GM19324 (cell line): ENCODE results near the gene ZC3H14.

Source experiments
- ATAC-seq: cut with Tn5 transposase; IDR thresholded peaks from one replicate; pipeline ENCODE4 v1.9.1; 2021; ENCODE audit warnings: mild to moderate bottlenecking, moderate library complexity; ENCODE audit not compliant: unreplicated experiment, low FRiP score

ZC3H14 gene

GRCh38 chr14:88668448-88669116, 105.7 kb downstream of the ZC3H14 start:
- ATAC-seq, result peak; percentile 58

GRCh38 chr14:88669346-88669745, 106.5 kb downstream of the ZC3H14 start:
- ATAC-seq, result no peak
